GM18907 (cell line): ENCODE data around the gene NDUFS5.
"Not testable (repeated sequence)": the region's sequence is repeated elsewhere in the genome, so short reads cannot be mapped to it uniquely, and the experiment has no call there.

Experiments used
- ATAC-seq: cut with Tn5 transposase; IDR thresholded peaks from one replicate; pipeline ENCODE4 v1.9.1; 2021; ENCODE audit warnings: mild to moderate bottlenecking, moderate library complexity; ENCODE audit not compliant: unreplicated experiment

Gene NDUFS5

GRCh38 chr1:39026051-39026865 lies at the start of gene NDUFS5:
TSS of gene NDUFS5 (plus strand) at chr1:39026350. CDS start at chr1:39028725, 2,375 bp downstream.
- peak; percentile 85 for ATAC-seq

GRCh38 chr1:38977399-38978244 lies 48.5 kb upstream of the NDUFS5 start:
- ATAC-seq = not testable (repeated sequence)

GRCh38 chr1:38978245-38978542 lies 48.0 kb upstream of the NDUFS5 start:
- ATAC-seq = not testable (repeated sequence)

- ATAC-seq = not testable (repeated sequence)
These were observed 46.8 kb upstream of the NDUFS5 start for GRCh38 chr1:38979380-38979779.

- no peak for ATAC-seq
These were observed 36.2 kb upstream of the NDUFS5 start for GRCh38 chr1:38989979-38990378.

- ATAC-seq = peak; percentile 4
These were observed 35.8 kb upstream of the NDUFS5 start for GRCh38 chr1:38990386-38990737.

- ATAC-seq = peak; percentile 93
These were observed 35.2 kb upstream of the NDUFS5 start, which contains the start of gene AKIRIN1 for GRCh38 chr1:38990738-38991637. TSS of gene AKIRIN1 (plus strand) at chr1:38991276. CDS start at chr1:38991381, 105 bp downstream.

- ATAC-seq = no peak
These were observed 34.3 kb upstream of the NDUFS5 start for GRCh38 chr1:38991638-38992411.

- no peak for ATAC-seq
These were observed 33.6 kb upstream of the NDUFS5 start for GRCh38 chr1:38992412-38993111.

- no peak for ATAC-seq
These were observed 32.0 kb upstream of the NDUFS5 start for GRCh38 chr1:38994196-38994595.

GRCh38 chr1:38997034-38997900 lies 28.9 kb upstream of the NDUFS5 start:
- no peak for ATAC-seq

GRCh38 chr1:38997901-38998190 lies 28.3 kb upstream of the NDUFS5 start:
- ATAC-seq = no peak

GRCh38 chr1:39001516-39002421 lies 24.4 kb upstream of the NDUFS5 start:
- ATAC-seq = no peak

GRCh38 chr1:39003281-39003680 lies 22.9 kb upstream of the NDUFS5 start:
- ATAC-seq = no peak

- no peak for ATAC-seq
These were observed 22.4 kb upstream of the NDUFS5 start for GRCh38 chr1:39003794-39004193.

- ATAC-seq = no peak
These were observed 19.9 kb upstream of the NDUFS5 start for GRCh38 chr1:39006287-39006686.

GRCh38 chr1:39006726-39007645 lies 19.2 kb upstream of the NDUFS5 start:
- ATAC-seq = no peak
